Hematopoietic multipotent progenitor cell treated with erythropoietin and hydrocortisone succinate and interleukin-3 and kit ligand, for 8 days (in vitro differentiated cells): ENCODE measurements around the gene VWA8.
"Not testable (repeated sequence)": the region's sequence is repeated elsewhere in the genome, so short reads cannot be mapped to it uniquely, and the experiment has no call there.

ENCODE experiments used
- DNase-seq: peaks from one replicate; pipeline ENCODE4 v3.0.0-alpha.2; 2015

The VWA8 gene

GRCh38 chr13:41571817-41572340 is 389.0 kb downstream of the VWA8 start:
- not testable (repeated sequence) for DNase-seq

- DNase-seq = no peak
These were observed 391.9 kb downstream of the VWA8 start for GRCh38 chr13:41568972-41569351.

- DNase-seq = no peak
These were observed 392.6 kb downstream of the VWA8 start for GRCh38 chr13:41568143-41568971.

GRCh38 chr13:41567363-41567762 is 393.5 kb downstream of the VWA8 start:
- DNase-seq = no peak

- no peak for DNase-seq
These were observed 395.1 kb downstream of the VWA8 start for GRCh38 chr13:41565846-41566245.

GRCh38 chr13:41565216-41565615 is 395.7 kb downstream of the VWA8 start:
- no peak for DNase-seq

- peak; percentile 61 for DNase-seq
These were observed 396.9 kb downstream of the VWA8 start for GRCh38 chr13:41563984-41564365.

GRCh38 chr13:41563341-41563983 is 397.4 kb downstream of the VWA8 start:
- DNase-seq = no peak

GRCh38 chr13:41562541-41563178 is 398.2 kb downstream of the VWA8 start:
- DNase-seq = no peak

- DNase-seq = no peak
These were observed 398.8 kb downstream of the VWA8 start for GRCh38 chr13:41562083-41562482.

GRCh38 chr13:41561170-41561569 is 399.7 kb downstream of the VWA8 start:
- DNase-seq = no peak

- DNase-seq = no peak
These were observed 401.9 kb downstream of the VWA8 start for GRCh38 chr13:41558781-41559560.

- no peak for DNase-seq
These were observed 403.2 kb downstream of the VWA8 start for GRCh38 chr13:41557719-41558118.

GRCh38 chr13:41554626-41555386 is 406.1 kb downstream of the VWA8 start:
- no peak for DNase-seq

- no peak for DNase-seq
These were observed 406.7 kb downstream of the VWA8 start for GRCh38 chr13:41554180-41554579.

GRCh38 chr13:41552031-41552430 is 408.9 kb downstream of the VWA8 start:
- no peak for DNase-seq

- DNase-seq = no peak
These were observed 410.6 kb downstream of the VWA8 start for GRCh38 chr13:41550276-41550675.

GRCh38 chr13:41549491-41549890 is 411.4 kb downstream of the VWA8 start:
- DNase-seq = no peak

GRCh38 chr13:41548910-41549309 is 412.0 kb downstream of the VWA8 start:
- no peak for DNase-seq

GRCh38 chr13:41548031-41548430 is 412.9 kb downstream of the VWA8 start:
- no peak for DNase-seq

GRCh38 chr13:41547251-41548000 is 413.5 kb downstream of the VWA8 start:
- no peak for DNase-seq
